Activated naive CD4-positive, alpha-beta T cell treated with anti-CD3 and anti-CD28 coated beads for 36 hours (primary cell): Measurements from ENCODE around the gene SPO11. TPM values are rescaled to one million over a fixed set of nuclear protein-coding genes. Genes with fewer than 3 reads are reported as not detected.
A peak's percentile ranks its signal among the peaks of the same experiment; 100 is the strongest.

Experiments used
- CTCF ChIA-PET: fragments of 350-600 bp; sonication (Branson Sonifier 250); formaldehyde crosslinking; loops from one replicate; lab custom pipeline; 2021; ENCODE audit warnings: antibody characterized with exemption; lab: Charles Lee
- DNase-seq: peaks from one replicate; pipeline ENCODE4 v3.0.0-alpha.2; 2020
- H3K27ac Mint-ChIP-seq: one replicate; pipeline ENCODE4 v1.8.0; 2021; ENCODE audit warnings: mild to moderate bottlenecking, mixed read lengths
- H3K27me3 Mint-ChIP-seq: one replicate; pipeline ENCODE4 v1.8.0; 2021; ENCODE audit warnings: low read depth, mixed read lengths
- H3K36me3 Mint-ChIP-seq: one replicate; pipeline ENCODE4 v1.8.0; 2021; ENCODE audit warnings: low read depth, mixed read lengths
- H3K4me1 Mint-ChIP-seq: one replicate; pipeline ENCODE4 v1.8.0; 2021; ENCODE audit warnings: low read depth, mixed read lengths
- H3K4me3 Mint-ChIP-seq: one replicate; pipeline ENCODE4 v1.8.0; 2021; ENCODE audit warnings: mild to moderate bottlenecking, moderate library complexity, mixed read lengths
- H3K9me3 Mint-ChIP-seq: one replicate; pipeline ENCODE4 v1.8.0; 2021; ENCODE audit warnings: mixed read lengths
- intact Hi-C: fragments of 100-400 bp; cut with micrococcal nuclease; formaldehyde crosslinking; loops from one replicate; pipeline ENCODE4 v1.15.1; 2023
- microRNA-seq: library from miRNA; unstranded; fragments of <30 nt; microRNA quantifications from one replicate; pipeline ENCODE4 v1.2.0, GENCODE V29; 2022; ENCODE audit warnings: borderline microRNAs expressed, borderline replicate concordance
- total RNA-seq, 2 experiments: library from RNA; stranded (reverse); gene quantifications; one replicate each; pipeline ENCODE4 v1.2.3, GENCODE V29; 2021

The SPO11 gene
- total RNA-seq, 2 experiments from 2014 or later: not detected

DNA sequence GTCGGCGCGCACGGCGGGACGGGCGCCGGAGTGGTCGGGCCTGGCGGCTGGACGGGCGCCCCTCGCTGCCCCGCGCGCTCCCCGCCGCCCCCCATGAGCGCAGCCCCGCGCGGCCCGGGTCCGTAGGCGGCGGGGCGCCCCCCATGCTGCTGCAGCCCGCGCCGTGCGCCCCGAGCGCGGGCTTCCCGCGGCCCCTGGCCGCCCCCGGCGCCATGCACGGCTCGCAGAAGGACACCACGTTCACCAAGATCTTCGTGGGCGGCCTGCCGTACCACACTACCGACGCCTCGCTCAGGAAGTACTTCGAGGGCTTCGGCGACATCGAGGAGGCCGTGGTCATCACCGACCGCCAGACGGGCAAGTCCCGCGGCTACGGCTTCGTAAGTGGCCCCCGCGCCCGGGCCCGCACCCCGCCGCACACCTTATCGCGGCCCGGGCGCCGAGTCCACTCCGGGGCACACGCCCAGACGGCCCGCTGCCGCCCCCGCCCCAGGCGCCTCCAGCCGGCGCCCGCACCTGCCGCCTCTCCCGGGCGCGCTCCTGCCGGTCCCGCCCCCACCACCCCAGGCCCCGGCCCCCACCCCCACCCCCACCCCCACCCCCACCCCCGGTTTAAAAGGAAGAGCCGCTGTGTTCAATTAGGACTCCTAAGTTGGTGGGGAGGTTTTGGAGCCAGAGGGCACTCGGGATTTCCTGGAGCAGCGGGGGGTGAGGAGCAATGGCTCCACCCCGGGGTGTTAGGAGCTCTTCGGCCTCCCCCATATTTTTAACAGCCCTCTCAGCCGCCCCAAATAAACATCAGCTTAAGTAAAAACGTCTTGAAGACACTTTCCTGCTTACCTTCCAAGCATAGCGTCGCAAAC is 62.1 kb downstream of the SPO11 start:
- intact Hi-C loops: loop anchor here (1.0 to 10.0 kb wide), 6 partner anchors 42 to 1773 kb away; partner anchors contain the start of gene ZNF831
- CTCF ChIA-PET: interaction anchor here (0.8 to 4.2 kb wide), 5 partner anchors 10 to 106 kb away, joined by 3 to 16 read pairs (median 4); no protein-coding TSS in a partner anchor
- peak; percentile 49 for DNase-seq
- H3K4me1 Mint-ChIP-seq: peaks cover 52% of the 10 kb centered on the region
- H3K27me3 Mint-ChIP-seq: no peaks in the 10 kb centered on the region
- no peaks in the 10 kb centered on the region for H3K9me3 Mint-ChIP-seq
- H3K27ac Mint-ChIP-seq: peak overlapping the region; percentile 94
- peak overlapping the region; percentile 90 for H3K4me3 Mint-ChIP-seq
- H3K36me3 Mint-ChIP-seq: peaks cover 31% of the 10 kb centered on the region

DNA sequence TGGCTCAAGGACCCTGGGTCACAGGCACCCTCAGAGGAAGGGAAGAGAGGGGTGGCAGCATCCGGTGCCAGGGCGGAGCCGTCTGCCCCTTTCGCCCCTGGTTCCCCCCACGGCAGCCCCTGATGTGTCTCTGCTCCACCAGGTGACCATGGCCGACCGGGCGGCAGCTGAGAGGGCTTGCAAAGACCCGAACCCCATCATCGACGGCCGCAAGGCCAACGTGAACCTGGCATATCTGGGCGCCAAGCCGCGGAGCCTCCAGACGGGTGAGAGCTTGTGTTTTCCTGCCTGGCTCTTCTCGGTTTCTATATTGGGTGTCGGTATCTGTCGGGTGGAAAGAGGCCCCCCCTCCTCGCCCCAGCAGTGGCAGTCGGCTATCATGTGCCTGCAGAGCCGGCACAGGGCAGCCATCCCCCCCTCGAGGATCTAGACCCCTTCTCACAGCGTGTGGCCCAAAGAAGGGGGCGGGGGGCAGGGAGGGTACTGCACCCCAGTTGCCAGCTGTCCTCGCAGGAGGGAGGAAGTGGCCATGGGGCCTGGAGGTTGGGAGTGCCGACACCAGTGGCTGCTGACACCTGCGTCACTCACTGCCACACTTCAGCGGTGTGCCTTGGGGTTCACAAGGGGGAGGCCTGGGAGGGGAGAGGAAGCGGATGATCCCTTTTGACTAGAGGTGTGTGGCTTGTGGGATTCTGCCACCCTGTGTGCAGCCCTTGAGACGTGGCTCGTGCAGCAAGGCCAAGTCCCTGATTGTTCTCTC is 63.1 kb downstream of the SPO11 start:
- H3K4me3 Mint-ChIP-seq: peak overlapping the region; percentile 90
- no peaks in the 10 kb centered on the region for H3K9me3 Mint-ChIP-seq
- H3K27me3 Mint-ChIP-seq: no peaks in the 10 kb centered on the region
- H3K36me3 Mint-ChIP-seq: peaks cover 40% of the 10 kb centered on the region
- intact Hi-C loops: loop anchor here (1.0 to 10.0 kb wide), 6 partner anchors 41 to 1772 kb away; partner anchors contain the start of gene ZNF831
- H3K27ac Mint-ChIP-seq: peak overlapping the region; percentile 94
- CTCF ChIA-PET: interaction anchor here (0.6 to 1.3 kb wide), 6 partner anchors 9 to 228 kb away, joined by 3 to 6 read pairs (median 4); partner anchors contain the start of gene ZBP1
- H3K4me1 Mint-ChIP-seq: peaks cover 62% of the 10 kb centered on the region
- DNase-seq: peak; percentile 91

Small RNAs within 50 kb of the gene (microRNA-seq; reads per million reads assigned to microRNA genes)
- gene MIR4325: not detected

Other genes with a start within 250 kb of the SPO11 start
- not detected for gene BMP7, start 63.2 kb upstream of the SPO11 start, total RNA-seq
- gene RAE1, start 21.5 kb downstream of the SPO11 start, total RNA-seq: 10 to 100 TPM; 45.6 to 46.5 TPM
- gene RBM38, start 61.6 kb downstream of the SPO11 start, total RNA-seq: 10 to 100 TPM; 60.3 to 63.1 TPM
- not detected for gene CTCFL, start 195.3 kb downstream of the SPO11 start, total RNA-seq
- not detected for gene PCK1, start 231.3 kb downstream of the SPO11 start, total RNA-seq